ENCODE results near the gene RDH8. TPM values are rescaled to one million over a fixed set of nuclear protein-coding genes. Genes with fewer than 3 reads are reported as not detected.

The RDH8 gene
- polyA plus RNA-seq, 2 of the 4 experiments (the other 2 are of a cell fraction), result 0.05 TPM; not detected in 1

DNA sequence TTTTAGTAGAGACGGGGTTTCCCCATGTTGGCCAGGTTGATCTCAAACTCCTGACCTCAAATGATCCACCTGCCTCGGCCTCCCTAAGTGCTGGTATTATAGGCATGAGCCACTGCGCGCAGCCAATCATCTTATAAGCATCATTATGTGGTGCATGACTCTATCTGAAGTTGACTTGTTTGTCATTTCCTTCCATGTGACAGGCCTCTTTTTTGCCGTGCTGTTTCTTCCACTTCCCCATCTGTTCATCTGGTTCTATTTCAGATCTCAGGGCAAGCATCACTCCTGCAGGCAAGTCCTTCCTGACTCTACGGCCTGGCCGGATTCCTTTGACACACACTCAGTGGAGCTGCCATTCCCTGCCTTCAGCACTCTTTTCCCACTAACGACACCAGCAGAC lies 18.2 kb upstream of the RDH8 start:
- CTCF ChIA-PET, result interaction anchor here (2.5 kb wide), 1 partner anchor 10 kb away, joined by 6 read pairs; no protein-coding TSS in a partner anchor
- Histone ChIP-seq H3K4me1 (no peaks in the 10 kb centered on the region), H3K4me2 (no peak overlapping the region), H3K9me3 (no peaks in the 10 kb centered on the region), H3K4me3 (no peak overlapping the region), H3K27ac (no peak overlapping the region)
- DNase-seq (ENCODE audit: low read depth in 1 of 2, low spot score in 1 of 2) (no peak), ATAC-seq (no peak), FAIRE-seq (no peak)
- POLR2A ChIA-PET, result no interaction called here
- TF ChIP-seq, protein P1, sequence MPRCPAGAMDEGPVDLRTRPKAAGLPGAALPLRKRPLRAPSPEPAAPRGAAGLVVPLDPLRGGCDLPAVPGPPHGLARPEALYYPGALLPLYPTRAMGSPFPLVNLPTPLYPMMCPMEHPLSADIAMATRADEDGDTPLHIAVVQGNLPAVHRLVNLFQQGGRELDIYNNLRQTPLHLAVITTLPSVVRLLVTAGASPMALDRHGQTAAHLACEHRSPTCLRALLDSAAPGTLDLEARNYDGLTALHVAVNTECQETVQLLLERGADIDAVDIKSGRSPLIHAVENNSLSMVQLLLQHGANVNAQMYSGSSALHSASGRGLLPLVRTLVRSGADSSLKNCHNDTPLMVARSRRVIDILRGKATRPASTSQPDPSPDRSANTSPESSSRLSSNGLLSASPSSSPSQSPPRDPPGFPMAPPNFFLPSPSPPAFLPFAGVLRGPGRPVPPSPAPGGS (IDR thresholded peaks at IDR 0.05), result no peak
- TF ChIP-seq, protein P2, sequence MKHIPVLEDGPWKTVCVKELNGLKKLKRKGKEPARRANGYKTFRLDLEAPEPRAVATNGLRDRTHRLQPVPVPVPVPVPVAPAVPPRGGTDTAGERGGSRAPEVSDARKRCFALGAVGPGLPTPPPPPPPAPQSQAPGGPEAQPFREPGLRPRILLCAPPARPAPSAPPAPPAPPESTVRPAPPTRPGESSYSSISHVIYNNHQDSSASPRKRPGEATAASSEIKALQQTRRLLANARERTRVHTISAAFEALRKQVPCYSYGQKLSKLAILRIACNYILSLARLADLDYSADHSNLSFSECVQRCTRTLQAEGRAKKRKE (CRISPR knock-in tag; IDR thresholded peaks at IDR 0.05; ENCODE audit: low read depth), result no peak
- no peak for TF ChIP-seq NR3C1 (IDR thresholded peaks at IDR 0.05)
- 70% methylated on average over 8 of the region's 8 CpGs for WGBS (ENCODE audit: missing lambda C conversion rate)

DNA sequence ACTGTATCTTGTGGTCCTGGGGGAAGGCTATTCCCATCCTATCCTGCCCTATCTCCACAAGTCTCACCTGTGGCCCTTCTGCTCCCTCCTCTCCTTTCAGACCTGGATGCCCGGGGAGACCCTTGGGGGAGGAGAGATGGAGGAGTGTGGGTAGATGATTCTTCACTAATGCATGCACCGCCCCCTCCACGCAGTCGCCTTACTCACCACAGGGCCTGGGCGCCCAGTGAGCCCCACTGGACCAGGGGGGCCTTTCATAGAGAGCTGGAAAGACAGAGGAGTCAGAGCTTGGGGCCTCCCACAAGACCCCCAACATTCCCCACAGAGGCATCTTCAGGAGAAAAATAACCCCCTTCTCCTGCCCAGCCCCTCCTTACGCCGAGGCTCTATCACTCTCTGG lies 17.3 kb upstream of the RDH8 start:
- POLR2A ChIA-PET, result no interaction called here
- no peak for FAIRE-seq

DNA sequence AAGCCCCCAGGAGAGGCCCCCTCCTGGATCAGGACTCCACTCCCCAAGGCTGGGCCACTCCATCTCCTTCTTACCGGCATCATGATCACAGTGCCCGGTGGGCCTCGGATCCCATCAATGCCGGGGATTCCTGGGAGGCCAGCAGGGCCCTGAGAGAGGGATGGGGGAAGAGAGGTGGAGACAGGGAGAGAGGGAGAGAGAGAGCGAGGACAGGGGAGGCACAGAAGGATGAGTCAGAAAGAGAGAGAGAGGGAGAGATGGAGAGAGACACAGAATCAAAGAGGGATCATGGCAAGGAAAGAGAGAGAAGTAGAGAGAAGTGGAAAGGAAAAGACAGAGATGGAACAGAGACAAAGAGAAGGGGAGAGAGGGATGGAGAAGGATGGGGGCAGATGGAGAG lies 16.7 kb upstream of the RDH8 start:
- no peak for DNase-seq (ENCODE audit: low read depth in 1 of 2, low spot score in 1 of 2)
- H3K9me3 ChIP-seq, result no peaks in the 10 kb centered on the region
- no peak overlapping the region for H3K4me3 ChIP-seq
- 66% methylated on average over 5 of the region's 5 CpGs for WGBS (ENCODE audit: missing lambda C conversion rate)
- H3K4me1 ChIP-seq, result no peaks in the 10 kb centered on the region
- no peak for ATAC-seq
- POLR2A ChIA-PET, result no interaction called here
- CTCF ChIA-PET, result no interaction called here
- FAIRE-seq, result no peak
- no peak overlapping the region for H3K27ac ChIP-seq
- no peak overlapping the region for H3K4me2 ChIP-seq
- TF ChIP-seq, protein P3, sequence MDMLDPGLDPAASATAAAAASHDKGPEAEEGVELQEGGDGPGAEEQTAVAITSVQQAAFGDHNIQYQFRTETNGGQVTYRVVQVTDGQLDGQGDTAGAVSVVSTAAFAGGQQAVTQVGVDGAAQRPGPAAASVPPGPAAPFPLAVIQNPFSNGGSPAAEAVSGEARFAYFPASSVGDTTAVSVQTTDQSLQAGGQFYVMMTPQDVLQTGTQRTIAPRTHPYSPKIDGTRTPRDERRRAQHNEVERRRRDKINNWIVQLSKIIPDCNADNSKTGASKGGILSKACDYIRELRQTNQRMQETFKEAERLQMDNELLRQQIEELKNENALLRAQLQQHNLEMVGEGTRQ (IDR thresholded peaks at IDR 0.05), result no peak
- TF ChIP-seq HEYL (CRISPR knock-in tag; IDR thresholded peaks at IDR 0.05) (no peak), CBX8 (IDR thresholded peaks at IDR 0.05) (no peak)

More for the DNA sequence above, 17.3 kb upstream of the RDH8 start:
- Histone ChIP-seq H3K9me3 (no peaks in the 10 kb centered on the region), H3K4me3 (no peak overlapping the region), H3K27ac (no peak overlapping the region), H3K4me2 (no peak overlapping the region), H3K4me1 (no peaks in the 10 kb centered on the region)
- WGBS (ENCODE audit: missing lambda C conversion rate), result 72% methylated on average over 5 of the region's 7 CpGs
- TF ChIP-seq, protein P4, sequence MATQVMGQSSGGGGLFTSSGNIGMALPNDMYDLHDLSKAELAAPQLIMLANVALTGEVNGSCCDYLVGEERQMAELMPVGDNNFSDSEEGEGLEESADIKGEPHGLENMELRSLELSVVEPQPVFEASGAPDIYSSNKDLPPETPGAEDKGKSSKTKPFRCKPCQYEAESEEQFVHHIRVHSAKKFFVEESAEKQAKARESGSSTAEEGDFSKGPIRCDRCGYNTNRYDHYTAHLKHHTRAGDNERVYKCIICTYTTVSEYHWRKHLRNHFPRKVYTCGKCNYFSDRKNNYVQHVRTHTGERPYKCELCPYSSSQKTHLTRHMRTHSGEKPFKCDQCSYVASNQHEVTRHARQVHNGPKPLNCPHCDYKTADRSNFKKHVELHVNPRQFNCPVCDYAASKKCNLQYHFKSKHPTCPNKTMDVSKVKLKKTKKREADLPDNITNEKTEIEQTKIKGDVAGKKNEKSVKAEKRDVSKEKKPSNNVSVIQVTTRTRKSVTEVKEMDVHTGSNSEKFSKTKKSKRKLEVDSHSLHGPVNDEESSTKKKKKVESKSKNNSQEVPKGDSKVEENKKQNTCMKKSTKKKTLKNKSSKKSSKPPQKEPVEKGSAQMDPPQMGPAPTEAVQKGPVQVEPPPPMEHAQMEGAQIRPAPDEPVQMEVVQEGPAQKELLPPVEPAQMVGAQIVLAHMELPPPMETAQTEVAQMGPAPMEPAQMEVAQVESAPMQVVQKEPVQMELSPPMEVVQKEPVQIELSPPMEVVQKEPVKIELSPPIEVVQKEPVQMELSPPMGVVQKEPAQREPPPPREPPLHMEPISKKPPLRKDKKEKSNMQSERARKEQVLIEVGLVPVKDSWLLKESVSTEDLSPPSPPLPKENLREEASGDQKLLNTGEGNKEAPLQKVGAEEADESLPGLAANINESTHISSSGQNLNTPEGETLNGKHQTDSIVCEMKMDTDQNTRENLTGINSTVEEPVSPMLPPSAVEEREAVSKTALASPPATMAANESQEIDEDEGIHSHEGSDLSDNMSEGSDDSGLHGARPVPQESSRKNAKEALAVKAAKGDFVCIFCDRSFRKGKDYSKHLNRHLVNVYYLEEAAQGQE (IDR thresholded peaks at IDR 0.05), result no peak
- TF ChIP-seq HOXA7 (CRISPR knock-in tag; IDR thresholded peaks at IDR 0.05), result no peak
- TF ChIP-seq, protein P5, sequence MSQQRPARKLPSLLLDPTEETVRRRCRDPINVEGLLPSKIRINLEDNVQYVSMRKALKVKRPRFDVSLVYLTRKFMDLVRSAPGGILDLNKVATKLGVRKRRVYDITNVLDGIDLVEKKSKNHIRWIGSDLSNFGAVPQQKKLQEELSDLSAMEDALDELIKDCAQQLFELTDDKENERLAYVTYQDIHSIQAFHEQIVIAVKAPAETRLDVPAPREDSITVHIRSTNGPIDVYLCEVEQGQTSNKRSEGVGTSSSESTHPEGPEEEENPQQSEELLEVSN (IDR thresholded peaks at IDR 0.05; ENCODE audit: borderline replicate concordance, low read depth), result no peak
- TF ChIP-seq NR3C1 (IDR thresholded peaks at IDR 0.05), result no peak
- TF ChIP-seq, protein P6, sequence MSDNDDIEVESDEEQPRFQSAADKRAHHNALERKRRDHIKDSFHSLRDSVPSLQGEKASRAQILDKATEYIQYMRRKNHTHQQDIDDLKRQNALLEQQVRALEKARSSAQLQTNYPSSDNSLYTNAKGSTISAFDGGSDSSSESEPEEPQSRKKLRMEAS (IDR thresholded peaks at IDR 0.05), result no peak
- no peak for TF ChIP-seq JUN (IDR thresholded peaks at IDR 0.05)
- TF ChIP-seq CBX8 (IDR thresholded peaks at IDR 0.05), result no peak
- TF ChIP-seq HDAC2 (IDR thresholded peaks at IDR 0.05), result no peak
- TF ChIP-seq PHF8 (IDR thresholded peaks at IDR 0.05; ENCODE audit: borderline replicate concordance, low read depth), result no peak
- no peak for TF ChIP-seq RNF2 (IDR thresholded peaks at IDR 0.05; ENCODE audit: borderline replicate concordance, low read depth)
- TF ChIP-seq ZSCAN20 (CRISPR knock-in tag; IDR thresholded peaks at IDR 0.05), result no peak
- no peak for TF ChIP-seq GATA3 (IDR thresholded peaks at IDR 0.05; ENCODE audit: borderline replicate concordance)
- no peak for TF ChIP-seq KDM5A (IDR thresholded peaks at IDR 0.05)
- no peak for TF ChIP-seq HOXB13 (CRISPR knock-in tag; IDR thresholded peaks at IDR 0.05; ENCODE audit: low read depth)
- ATAC-seq (no peak), DNase-seq (ENCODE audit: low read depth in 1 of 2, low spot score in 1 of 2) (no peak)
- CTCF ChIA-PET, result interaction anchor here (2.5 kb wide), 1 partner anchor 9 kb away, joined by 6 read pairs; no protein-coding TSS in a partner anchor
